ENCODE data around the gene AHNAK2.

Gene AHNAK2

DNA sequence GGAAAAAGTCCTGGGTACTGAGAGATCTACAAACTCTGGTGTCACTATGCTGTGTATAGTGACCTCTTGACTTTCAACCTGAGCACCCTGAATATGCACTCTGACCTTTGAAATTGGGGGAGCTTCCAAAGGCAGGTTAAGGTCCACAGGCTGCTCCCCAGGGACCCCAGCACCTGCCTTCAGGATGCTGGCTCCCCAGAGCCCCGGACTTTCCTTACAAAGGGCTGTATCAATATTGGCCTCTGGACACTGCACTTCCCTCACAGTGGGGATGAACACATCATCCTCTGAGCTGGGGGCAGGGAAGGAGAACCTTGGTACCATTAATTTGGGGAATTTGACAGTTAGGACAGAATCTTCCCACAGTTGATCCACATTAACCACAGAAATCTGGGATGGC lies 39.2 kb downstream of the AHNAK2 start:
- no peaks in the 10 kb centered on the region for H3K27me3 ChIP-seq (ENCODE audit: low read length)
- H3K27ac ChIP-seq (ENCODE audit: low read depth, low read length), result no peak overlapping the region
- H3K79me2 ChIP-seq (ENCODE audit: insufficient read depth, low read length), result no peaks in the 10 kb centered on the region
- TF ChIP-seq, protein P1, sequence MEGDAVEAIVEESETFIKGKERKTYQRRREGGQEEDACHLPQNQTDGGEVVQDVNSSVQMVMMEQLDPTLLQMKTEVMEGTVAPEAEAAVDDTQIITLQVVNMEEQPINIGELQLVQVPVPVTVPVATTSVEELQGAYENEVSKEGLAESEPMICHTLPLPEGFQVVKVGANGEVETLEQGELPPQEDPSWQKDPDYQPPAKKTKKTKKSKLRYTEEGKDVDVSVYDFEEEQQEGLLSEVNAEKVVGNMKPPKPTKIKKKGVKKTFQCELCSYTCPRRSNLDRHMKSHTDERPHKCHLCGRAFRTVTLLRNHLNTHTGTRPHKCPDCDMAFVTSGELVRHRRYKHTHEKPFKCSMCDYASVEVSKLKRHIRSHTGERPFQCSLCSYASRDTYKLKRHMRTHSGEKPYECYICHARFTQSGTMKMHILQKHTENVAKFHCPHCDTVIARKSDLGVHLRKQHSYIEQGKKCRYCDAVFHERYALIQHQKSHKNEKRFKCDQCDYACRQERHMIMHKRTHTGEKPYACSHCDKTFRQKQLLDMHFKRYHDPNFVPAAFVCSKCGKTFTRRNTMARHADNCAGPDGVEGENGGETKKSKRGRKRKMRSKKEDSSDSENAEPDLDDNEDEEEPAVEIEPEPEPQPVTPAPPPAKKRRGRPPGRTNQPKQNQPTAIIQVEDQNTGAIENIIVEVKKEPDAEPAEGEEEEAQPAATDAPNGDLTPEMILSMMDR (IDR thresholded peaks at IDR 0.05; ENCODE audit: insufficient read depth, low read length, poor library complexity, severe bottlenecking), result no peak
- TF ChIP-seq EZH2phosphoT487 (conservative IDR thresholded peaks at IDR 0.05; ENCODE audit: low read length), result no peak
- H3K9me2 ChIP-seq (replicated peaks; ENCODE audit: insufficient read depth, low read length), result no peaks in the 10 kb centered on the region
- H3K4me3 ChIP-seq (ENCODE audit: insufficient read depth, low read length, poor library complexity, severe bottlenecking), result no peak overlapping the region
- no peaks in the 10 kb centered on the region for H4K20me1 ChIP-seq (ENCODE audit: low read depth, low read length)
- no peak overlapping the region for H2AFZ ChIP-seq (ENCODE audit: low read depth, low read length, severe bottlenecking)
- no peak overlapping the region for H3K9ac ChIP-seq (ENCODE audit: low read length)
- H3F3A ChIP-seq (ENCODE audit: insufficient read depth), result no peaks in the 10 kb centered on the region
- no peaks in the 10 kb centered on the region for H3K36me3 ChIP-seq (ENCODE audit: low read length)
- H3K9me3 ChIP-seq (ENCODE audit: insufficient read depth, low read length), result no peaks in the 10 kb centered on the region
- no peak overlapping the region for H3K4me2 ChIP-seq (ENCODE audit: low read depth, low read length, poor library complexity, severe bottlenecking)

DNA sequence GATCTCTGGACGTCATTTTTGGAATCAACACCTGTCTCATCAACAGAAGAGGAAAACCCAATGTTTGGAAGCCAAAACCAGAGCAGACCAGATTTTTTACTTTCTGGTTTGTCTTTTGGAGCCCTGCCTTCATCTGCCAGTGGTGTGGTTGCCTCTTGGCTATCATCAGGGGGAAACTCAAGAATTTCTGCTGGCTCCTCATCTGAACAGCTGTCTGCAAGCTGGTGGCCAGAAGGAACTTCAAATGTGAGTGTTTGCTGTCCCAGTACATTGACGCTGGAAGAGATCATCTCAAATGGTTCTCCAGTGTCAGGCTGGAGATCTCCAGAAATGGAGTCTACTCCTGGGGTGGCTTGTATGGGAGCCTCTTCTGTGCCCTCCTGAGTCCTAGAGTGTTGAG lies 39.7 kb downstream of the AHNAK2 start:
- Histone ChIP-seq H4K20me1 (ENCODE audit: low read depth, low read length) (no peaks in the 10 kb centered on the region), H3F3A (ENCODE audit: insufficient read depth) (no peaks in the 10 kb centered on the region), H3K4me2 (ENCODE audit: low read depth, low read length, poor library complexity, severe bottlenecking) (no peak overlapping the region), H3K27ac (ENCODE audit: low read depth, low read length) (no peak overlapping the region), H3K4me3 (ENCODE audit: insufficient read depth, low read length, poor library complexity, severe bottlenecking) (no peak overlapping the region), H3K79me2 (ENCODE audit: insufficient read depth, low read length) (no peaks in the 10 kb centered on the region), H3K36me3 (ENCODE audit: low read length) (no peaks in the 10 kb centered on the region), H3K27me3 (ENCODE audit: low read length) (no peaks in the 10 kb centered on the region), H3K9me3 (ENCODE audit: insufficient read depth, low read length) (no peaks in the 10 kb centered on the region), H2AFZ (ENCODE audit: low read depth, low read length, severe bottlenecking) (no peak overlapping the region), H3K9me2 (replicated peaks; ENCODE audit: insufficient read depth, low read length) (no peaks in the 10 kb centered on the region), H3K9ac (ENCODE audit: low read length) (no peak overlapping the region)
- TF ChIP-seq, protein P1 (IDR thresholded peaks at IDR 0.05; ENCODE audit: insufficient read depth, low read length, poor library complexity, severe bottlenecking), result no peak
- TF ChIP-seq EZH2phosphoT487 (conservative IDR thresholded peaks at IDR 0.05; ENCODE audit: low read length), result no peak

DNA sequence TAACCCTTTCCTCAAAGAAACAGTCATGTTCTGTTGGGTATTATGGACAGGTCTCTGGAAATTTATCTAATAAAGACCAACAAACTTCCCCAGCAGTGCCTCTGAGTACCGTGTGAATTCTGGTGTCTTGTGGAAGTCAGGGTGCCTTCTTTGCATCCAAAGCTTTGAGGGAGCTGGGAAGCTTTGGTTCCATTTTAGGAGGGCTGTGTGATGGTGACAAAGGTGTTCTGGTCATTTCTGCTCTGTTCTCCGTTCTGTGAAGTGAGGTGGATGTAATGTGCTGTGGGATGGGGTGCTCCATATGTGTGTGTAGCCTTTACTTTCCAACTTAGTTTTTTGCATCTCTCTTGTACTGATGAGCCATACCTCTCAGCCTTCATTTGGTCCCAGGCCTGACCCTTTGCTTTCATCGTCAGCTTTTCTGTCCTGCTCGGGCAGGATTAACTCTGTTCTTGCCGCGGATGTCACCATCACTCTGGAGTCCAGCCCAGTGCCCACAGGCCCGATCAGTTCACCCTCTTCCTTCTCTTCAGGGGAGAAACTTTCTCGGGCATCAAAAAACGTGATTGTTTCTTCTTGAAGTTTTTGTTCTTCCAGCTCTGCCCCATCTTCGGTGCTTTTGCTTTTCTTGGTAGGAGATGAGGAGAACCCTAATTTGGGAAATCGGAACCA lies 40.3 kb downstream of the AHNAK2 start:
- Histone ChIP-seq H2AFZ (ENCODE audit: low read depth, low read length, severe bottlenecking) (no peak overlapping the region), H3K9me3 (ENCODE audit: insufficient read depth, low read length) (no peaks in the 10 kb centered on the region), H3F3A (ENCODE audit: insufficient read depth) (no peaks in the 10 kb centered on the region), H3K79me2 (ENCODE audit: insufficient read depth, low read length) (no peaks in the 10 kb centered on the region), H3K27me3 (ENCODE audit: low read length) (no peaks in the 10 kb centered on the region), H3K4me3 (ENCODE audit: insufficient read depth, low read length, poor library complexity, severe bottlenecking) (no peak overlapping the region), H4K20me1 (ENCODE audit: low read depth, low read length) (no peaks in the 10 kb centered on the region), H3K27ac (ENCODE audit: low read depth, low read length) (no peak overlapping the region), H3K9ac (ENCODE audit: low read length) (no peak overlapping the region), H3K9me2 (replicated peaks; ENCODE audit: insufficient read depth, low read length) (no peaks in the 10 kb centered on the region), H3K4me2 (ENCODE audit: low read depth, low read length, poor library complexity, severe bottlenecking) (no peak overlapping the region), H3K36me3 (ENCODE audit: low read length) (no peaks in the 10 kb centered on the region)
- TF ChIP-seq, protein P1 (IDR thresholded peaks at IDR 0.05; ENCODE audit: insufficient read depth, low read length, poor library complexity, severe bottlenecking), result no peak
- no peak for TF ChIP-seq EZH2phosphoT487 (conservative IDR thresholded peaks at IDR 0.05; ENCODE audit: low read length)
